Heart right ventricle (tissue), 16 donors: Measurements from ENCODE around the gene LINGO4. TPM values are rescaled to one million over a fixed set of nuclear protein-coding genes. Genes with fewer than 3 reads are reported as not detected.

Experiments
- ATAC-seq, 8 donors: fragments of 200-7000 bp; cut with Tn5 transposase; one replicate each; pipeline ENCODE4 v1.9.1; 2020; ENCODE audit warnings: mild to moderate bottlenecking in 8 of 8, moderate library complexity in 8 of 8, moderate number of reproducible peaks in 1 of 8
- DNase-seq, 2 donors: peaks; one replicate each; pipeline ENCODE4 v3.0.0-alpha.2; 2020
- H3K27ac ChIP-seq, 10 donors: fragments of 200-600 bp; sonication (generic) in 2 of 10; one replicate each; pipeline versions ENCODE4 v1.5.0 to v1.8.0; 2020 to 2022; ENCODE audit warnings: mild to moderate bottlenecking in 3 of 10
- H3K27me3 ChIP-seq, 7 donors: fragments of 200-600 bp; one replicate each; pipeline ENCODE4 v1.8.0; 2021 to 2022; ENCODE audit warnings: mild to moderate bottlenecking in 2 of 7
- H3K36me3 ChIP-seq, 9 donors: fragments of 200-600 bp; sonication (generic) in 1 of 9; one replicate each; pipeline versions ENCODE4 v1.5.0 to v1.8.0; 2020 to 2022; ENCODE audit warnings: mild to moderate bottlenecking in 2 of 9
- H3K4me1 ChIP-seq, 9 donors: fragments of 200-600 bp; sonication (generic) in 1 of 9; one replicate each; pipeline versions ENCODE4 v1.5.0 to v1.8.0; 2020 to 2022; ENCODE audit warnings: mild to moderate bottlenecking in 4 of 9
- H3K4me3 ChIP-seq, 10 donors: fragments of 200-600 bp; sonication (generic) in 2 of 10; one replicate each; pipeline versions ENCODE4 v1.5.0 to v1.8.0; 2020 to 2022; ENCODE audit warnings: mild to moderate bottlenecking in 7 of 10, moderate library complexity in 2 of 10
- H3K9me3 ChIP-seq, 11 donors: fragments of 200-600 bp in 10 of 11; sonication (generic) in 2 of 11; one replicate each; pipeline versions ENCODE4 v1.5.0 to v1.8.0; 2013 to 2022; ENCODE audit warnings: mild to moderate bottlenecking in 2 of 11, control low read depth in 1 of 11, moderate library complexity in 1 of 11
- WGBS, 2 donors: extraction: QIAGEN DNeasy Blood & Tissue Kit; methylation state at CpG; one replicate each; pipeline ENCODE4 v1.1.7; 2013; ENCODE audit warnings: inconsistent platforms in 1 of 2; 5-methylcytosine and 5-hydroxymethylcytosine counted together
- intact Hi-C, 10 donors: fragments of 100-400 bp; cut with DNase I; formaldehyde crosslinking; loops; one replicate each; pipeline versions ENCODE4 v1.11.1 to v1.14.2; 2022
- polyA plus RNA-seq, 2 donors: library from polyadenylated mRNA; stranded (reverse); fragments of 200-250 nt; gene quantifications; one replicate each; pipeline ENCODE4 v1.2.3, GENCODE V29; 2013
- total RNA-seq, 10 donors: library from RNA; stranded (reverse); fragmentation: NEBNext Ultra II Directional in 3 of 10; extraction: Animal tissue kit (Norgen Biotek cat#: 25700) in 3 of 10; gene quantifications; one replicate each; pipeline versions ENCODE4 v1.2.1 to v1.2.4, GENCODE V29; 2021 to 2023
- TF ChIP-seq, protein P1 (sequence below), 9 donors: fragments of 200-600 bp; sonication (generic) in 2 of 9; IDR thresholded peaks; one replicate each; pipeline versions ENCODE4 v1.5.0 to v1.8.0; 2021 to 2022; ENCODE audit warnings: antibody characterized with exemption in 9 of 9, mild to moderate bottlenecking in 5 of 9, moderate library complexity in 1 of 9
- donor health status: Arrhythmogenic right ventricular cardiomyopathy.
- donor health status: ischemic (EF 13 %, LVEDD 7.1; RV severe dilation, severe dysfunction).
- donor health status: healthy with polysubstance abuse.
- donor health status: DM: no; HTN: yes; CAD: no.
- donor health status: DM: no; HTN: no; CAD: no.
- donor health status: ischemic (EF 25% LVEDD 6.9; RV normal size, moderate dysfunction).
- donor health status: ischemic (EF 25% LVEDD 5.7; RV mildly dilated, moderate dysfunction).
- donor health status: healthy.
- donor health status: DM: yes; HTN: yes; CAD: no.
- donor health status: Ischemic cardiomyopathy.
- donor health status: ischemic (EF 35%, LVEDD 5.7; RV mildly dilated, moderate dysfunction).
- donor health status: nonischemic (EF 11% LVEDD 7.7; RV severe dilation, severe dysfunction).
- donor health status: DM: yes; HTN: yes; CAD: no.
- donor health status: PGD.
- donor health status: ischemic (EF 29% LVEDD 5.4; RV normal size, mild dysfunction).
- donor health status: nonischemic (EF 23%, LVEDD 6.1; RV moderate dilation, normal function).

The LINGO4 gene
- total and polyA plus RNA-seq, 12 donors, result 0.10 to 2.7 (median 0.68) TPM

GRCh38 chr1:151838222-151839081 is 33.2 kb upstream of the LINGO4 start:
- WGBS, 2 donors, result 1 to 2% methylated on average over 87 to 117 of the region's 117 CpGs
- TF ChIP-seq, protein P1, sequence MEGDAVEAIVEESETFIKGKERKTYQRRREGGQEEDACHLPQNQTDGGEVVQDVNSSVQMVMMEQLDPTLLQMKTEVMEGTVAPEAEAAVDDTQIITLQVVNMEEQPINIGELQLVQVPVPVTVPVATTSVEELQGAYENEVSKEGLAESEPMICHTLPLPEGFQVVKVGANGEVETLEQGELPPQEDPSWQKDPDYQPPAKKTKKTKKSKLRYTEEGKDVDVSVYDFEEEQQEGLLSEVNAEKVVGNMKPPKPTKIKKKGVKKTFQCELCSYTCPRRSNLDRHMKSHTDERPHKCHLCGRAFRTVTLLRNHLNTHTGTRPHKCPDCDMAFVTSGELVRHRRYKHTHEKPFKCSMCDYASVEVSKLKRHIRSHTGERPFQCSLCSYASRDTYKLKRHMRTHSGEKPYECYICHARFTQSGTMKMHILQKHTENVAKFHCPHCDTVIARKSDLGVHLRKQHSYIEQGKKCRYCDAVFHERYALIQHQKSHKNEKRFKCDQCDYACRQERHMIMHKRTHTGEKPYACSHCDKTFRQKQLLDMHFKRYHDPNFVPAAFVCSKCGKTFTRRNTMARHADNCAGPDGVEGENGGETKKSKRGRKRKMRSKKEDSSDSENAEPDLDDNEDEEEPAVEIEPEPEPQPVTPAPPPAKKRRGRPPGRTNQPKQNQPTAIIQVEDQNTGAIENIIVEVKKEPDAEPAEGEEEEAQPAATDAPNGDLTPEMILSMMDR (IDR thresholded peaks at IDR 0.05), result no peak
- peaks cover 13 to 61% (median 43%) of the 10 kb centered on the region in 7 donors for H3K27me3 ChIP-seq
- intact Hi-C loops, result loop anchor here in 7 of 10 donors (5.0 to 10.0 kb wide), 9 partner anchors 144 to 394 kb away; partner anchors contain the start of gene POGZ (in 1 of the 7)
- H3K36me3 ChIP-seq, result no peaks in the 10 kb centered on the region
- no peaks in the 10 kb centered on the region for H3K9me3 ChIP-seq
- ATAC-seq, result peak in 4 of 8 donors; percentile 23 to 58 (median 40)
- peak overlapping the region; percentile 28 to 58 (median 50) for H3K4me3 ChIP-seq
- peak in 1 of 2 donors; percentile 28 for DNase-seq
- H3K4me1 ChIP-seq, result peaks cover 6 to 33% (median 21%) of the 10 kb centered on the region in 9 donors
- peak overlapping the region in 1 of 10 donors; percentile 56 for H3K27ac ChIP-seq

GRCh38 chr1:151837884-151838221 is 32.6 kb upstream of the LINGO4 start:
- H3K4me3 ChIP-seq, result peak overlapping the region; percentile 28 to 58 (median 50)
- peaks cover 6 to 36% (median 21%) of the 10 kb centered on the region in 9 donors for H3K4me1 ChIP-seq
- ATAC-seq, result peak in 1 of 8 donors; percentile 7
- WGBS, 2 donors, result 1 to 8% methylated on average over 25 to 26 of the region's 26 CpGs
- DNase-seq, result no peak
- peaks cover 13 to 61% (median 42%) of the 10 kb centered on the region in 7 donors for H3K27me3 ChIP-seq
- no peaks in the 10 kb centered on the region for H3K36me3 ChIP-seq
- H3K27ac ChIP-seq, result peak overlapping the region in 1 of 10 donors; percentile 56
- intact Hi-C loops, result loop anchor here in 7 of 10 donors (5.0 to 10.0 kb wide), 9 partner anchors 143 to 393 kb away; partner anchors contain the start of gene POGZ (in 1 of the 7)
- TF ChIP-seq, protein P1 (IDR thresholded peaks at IDR 0.05), result no peak
- H3K9me3 ChIP-seq, result no peaks in the 10 kb centered on the region

GRCh38 chr1:151837197-151837596 is 32.0 kb upstream of the LINGO4 start:
- 55 to 57% methylated on average over 3 of the region's 3 CpGs for WGBS, 2 donors
- peaks cover 6 to 42% (median 23%) of the 10 kb centered on the region in 9 donors for H3K4me1 ChIP-seq
- intact Hi-C loops, result loop anchor here in 7 of 10 donors (5.0 to 10.0 kb wide), 9 partner anchors 142 to 392 kb away; partner anchors contain the start of gene POGZ (in 1 of the 7)
- H3K9me3 ChIP-seq, result no peaks in the 10 kb centered on the region
- H3K4me3 ChIP-seq, result no peak overlapping the region
- TF ChIP-seq, protein P1 (IDR thresholded peaks at IDR 0.05), result no peak
- H3K27me3 ChIP-seq, result peaks cover 13 to 56% (median 40%) of the 10 kb centered on the region in 7 donors
- no peaks in the 10 kb centered on the region for H3K36me3 ChIP-seq
- no peak for DNase-seq
- ATAC-seq, result no peak
- no peak overlapping the region for H3K27ac ChIP-seq

DNA sequence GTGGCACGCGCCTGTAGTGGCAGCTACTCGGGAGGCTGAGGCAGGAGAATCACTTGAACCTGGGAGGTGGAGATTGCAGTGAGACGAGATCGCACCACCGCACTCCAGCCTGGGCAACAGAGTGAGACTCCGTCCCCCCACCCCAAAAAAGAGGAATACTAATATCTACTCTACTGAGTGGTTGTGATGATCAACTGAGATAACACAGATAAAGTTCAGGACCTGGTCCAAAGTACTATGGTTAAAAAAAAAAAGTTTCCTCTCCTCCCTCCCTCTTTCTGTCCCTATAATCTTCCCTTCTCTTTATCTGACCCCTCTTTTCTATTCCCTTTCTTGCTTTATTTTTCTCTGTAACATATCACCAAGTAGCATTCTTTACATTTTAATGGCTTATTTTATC is 30.4 kb upstream of the LINGO4 start:
- ATAC-seq (no peak), DNase-seq (no peak)
- intact Hi-C loops, result loop anchor here in 7 of 10 donors (5.0 to 10.0 kb wide), 9 partner anchors 141 to 391 kb away; partner anchors contain the start of gene POGZ (in 1 of the 7)
- 94 to 96% methylated on average over 7 of the region's 7 CpGs for WGBS, 2 donors
- peaks cover 13 to 44% (median 36%) of the 10 kb centered on the region in 7 donors for H3K27me3 ChIP-seq
- H3K4me3 ChIP-seq, result no peak overlapping the region
- H3K27ac ChIP-seq, result no peak overlapping the region
- no peaks in the 10 kb centered on the region for H3K9me3 ChIP-seq
- peaks cover 6 to 43% (median 26%) of the 10 kb centered on the region in 9 donors for H3K4me1 ChIP-seq
- TF ChIP-seq, protein P1 (IDR thresholded peaks at IDR 0.05), result no peak
- no peaks in the 10 kb centered on the region for H3K36me3 ChIP-seq
